Stimulated activated CD4-positive, alpha-beta T cell treated with anti-CD3 and anti-CD28 coated beads, TNF-alpha, amount 100 ng/mL, for 1 hour (primary cell): ENCODE data around the gene RNF212B.
"Not testable (repeated sequence)": the region's sequence is repeated elsewhere in the genome, so short reads cannot be mapped to it uniquely, and the experiment has no call there.

Experiments
- DNase-seq, 3 donors: peaks; one replicate each; pipeline ENCODE4 v3.0.0-alpha.2; 2020; ENCODE audit warnings: low read depth in 3 of 3, low spot score in 1 of 3

Gene RNF212B

DNA sequence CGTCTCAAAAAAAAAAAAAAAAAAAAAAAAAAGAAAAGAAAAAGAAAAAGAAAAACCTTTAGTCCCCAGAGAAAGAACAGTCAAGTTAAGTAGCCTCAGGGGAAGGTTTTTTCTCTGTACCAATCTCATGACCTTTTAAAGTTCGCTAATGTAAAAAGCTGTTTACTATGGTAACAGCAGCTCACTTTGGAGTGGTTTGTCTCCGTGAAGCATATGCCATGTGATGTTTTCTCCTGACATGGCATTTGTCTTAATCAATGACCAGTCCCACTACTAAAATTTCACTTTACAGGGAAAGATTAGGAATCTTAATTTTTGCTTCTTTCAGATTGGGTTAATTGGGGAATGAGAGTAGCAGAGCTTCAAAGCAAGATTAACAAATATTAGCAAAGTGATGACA, 4.3 kb downstream of the RNF212B start:
- DNase-seq = no peak

GRCh38 chr14:23243066-23243465, 5.3 kb downstream of the RNF212B start:
- DNase-seq = no peak

- DNase-seq = no peak
These were observed 7.5 kb downstream of the RNF212B start for GRCh38 chr14:23245282-23245681.

- DNase-seq = no peak
These were observed 10.9 kb downstream of the RNF212B start for GRCh38 chr14:23248601-23249000.

DNA sequence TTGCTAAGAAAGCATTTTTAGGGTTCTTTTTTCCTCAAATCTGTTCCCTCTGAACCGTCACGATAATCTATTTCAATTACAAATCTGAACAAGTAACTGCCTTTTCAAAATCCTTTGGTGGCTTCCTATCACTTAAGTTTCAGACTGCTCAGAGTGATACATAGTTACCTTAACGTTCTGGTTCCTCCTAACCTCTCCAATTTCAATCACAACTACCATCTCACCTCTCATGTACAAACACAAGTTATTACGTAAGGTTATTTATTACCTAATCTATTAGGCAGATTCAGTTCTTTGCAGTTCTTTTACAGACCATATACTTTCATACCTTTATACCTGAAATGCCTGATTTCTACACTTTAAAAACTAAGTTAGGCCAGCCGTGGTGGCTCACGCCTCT, 12.1 kb downstream of the RNF212B start:
- DNase-seq = no peak

DNA sequence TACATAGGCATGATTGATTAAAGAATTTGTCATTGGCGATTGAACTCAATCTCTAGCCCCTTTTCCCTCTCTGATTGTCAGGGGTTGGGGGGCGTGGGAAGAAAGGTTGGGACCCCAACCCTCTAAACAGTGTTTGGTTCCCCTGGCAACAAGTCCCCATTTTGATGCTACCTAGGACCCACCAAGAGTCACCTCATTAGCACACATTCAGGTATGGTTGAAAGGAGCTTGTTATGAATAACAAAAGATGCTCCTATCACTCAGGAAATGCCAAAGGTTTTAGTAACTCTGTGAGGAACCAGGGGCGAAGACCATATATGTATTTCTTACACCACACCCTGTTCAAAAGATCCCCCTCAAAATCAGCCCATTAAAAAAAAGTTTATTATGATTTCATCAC, 14.3 kb downstream of the RNF212B start:
- DNase-seq = no peak

DNA sequence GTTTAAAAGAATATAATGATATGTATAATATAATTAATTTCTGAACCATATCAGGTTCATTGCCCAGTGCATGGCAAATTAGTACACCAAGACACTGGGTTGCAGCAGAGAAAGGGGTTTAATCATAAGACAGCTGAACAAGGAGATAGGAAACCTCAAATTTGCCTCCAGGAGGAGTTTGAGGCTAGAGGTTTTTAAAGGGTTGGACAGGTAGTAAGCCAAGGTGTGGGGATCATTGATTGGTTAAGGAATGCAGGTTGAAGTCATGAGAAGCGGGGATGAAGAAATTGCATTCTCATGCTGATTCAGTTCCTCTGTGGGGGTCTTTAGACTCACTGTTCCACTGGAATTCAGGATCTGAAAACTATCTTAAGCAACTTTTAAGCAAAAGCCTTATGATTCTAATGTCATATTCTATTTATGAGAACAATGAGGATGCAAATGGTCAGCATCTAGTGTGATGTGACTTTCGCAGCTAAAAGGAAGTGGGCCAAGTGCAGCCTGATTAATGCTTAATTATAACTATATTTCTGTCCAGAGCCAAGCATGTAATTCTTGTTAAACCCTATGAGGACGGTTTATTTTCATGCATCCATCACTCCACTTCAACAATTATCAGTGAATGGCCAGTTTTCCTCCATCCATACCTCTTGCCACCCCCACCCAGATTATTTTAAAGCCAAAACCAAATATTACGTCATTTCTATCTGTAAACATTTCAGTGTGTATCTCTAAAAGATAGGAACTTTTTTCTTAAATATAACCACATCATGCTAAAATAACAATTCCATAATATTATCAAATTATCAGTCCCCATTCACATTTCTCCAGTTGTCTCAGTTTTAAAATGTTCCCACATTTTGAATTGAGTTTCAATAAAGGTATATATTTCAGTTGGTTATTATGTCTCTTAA, 14.9 kb downstream of the RNF212B start:
- DNase-seq = no peak

DNA sequence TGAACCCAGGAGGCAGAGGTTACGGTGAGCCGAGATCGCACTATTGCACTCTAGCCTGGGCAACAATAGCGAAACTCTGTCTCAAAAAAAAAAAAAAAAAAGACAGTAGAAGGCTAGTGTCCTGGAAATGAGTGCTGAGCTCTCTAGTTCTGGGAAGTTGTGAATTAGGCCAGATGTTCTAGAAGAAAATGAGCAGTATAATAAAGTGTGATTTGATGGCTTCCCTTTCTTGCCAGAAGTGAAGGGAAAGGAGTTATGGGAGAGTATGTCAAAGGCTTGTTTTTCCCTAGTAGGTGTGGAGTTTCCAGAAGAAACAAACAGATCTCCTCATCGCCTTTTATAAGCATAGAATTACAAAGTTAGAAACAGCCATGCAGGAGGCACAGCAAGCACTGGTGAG, 20.5 kb downstream of the RNF212B start:
- DNase-seq = no peak

DNA sequence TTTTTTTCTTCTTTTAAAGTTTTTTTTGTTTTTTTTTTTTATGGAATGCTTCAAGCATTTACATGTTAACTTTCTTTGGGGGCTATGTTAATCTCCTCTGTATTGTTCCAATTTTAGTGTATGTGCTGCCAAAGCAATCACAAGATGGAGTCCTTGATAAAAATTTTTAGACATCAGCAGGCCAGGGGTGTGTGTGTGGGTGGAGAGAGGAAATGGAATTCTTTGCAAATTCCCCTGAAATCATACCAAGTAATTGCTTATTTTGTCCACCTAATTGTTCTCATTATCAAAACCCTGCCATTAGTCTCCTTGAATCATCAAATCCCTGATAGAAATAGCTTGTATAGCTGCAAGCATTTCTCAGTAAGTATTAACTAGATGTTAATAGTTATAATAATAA, 21.7 kb downstream of the RNF212B start:
- no peak for DNase-seq

DNA sequence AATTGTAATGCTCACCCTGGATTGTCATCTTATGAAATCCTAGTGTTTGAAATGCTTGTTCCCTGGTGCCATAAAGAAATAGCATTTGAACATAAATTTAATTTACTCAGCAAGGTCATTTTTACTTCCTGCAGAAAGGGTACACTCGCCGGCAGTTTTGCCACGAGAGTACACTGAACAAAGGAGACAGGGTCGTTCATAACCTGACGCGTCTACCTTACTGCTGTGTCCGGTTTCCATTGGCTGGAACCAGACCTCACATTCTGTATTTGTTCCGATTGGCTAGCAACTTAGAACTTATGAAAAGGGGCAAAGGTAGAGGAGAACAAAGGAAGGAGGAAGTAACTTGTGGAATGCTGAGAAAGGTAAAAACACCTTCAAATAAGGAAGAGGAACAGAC, 23.1 kb downstream of the RNF212B start:
- DNase-seq = not testable (repeated sequence)

GRCh38 chr14:23269193-23269592, 31.5 kb downstream of the RNF212B start:
- no peak for DNase-seq

GRCh38 chr14:23275412-23275811, 37.7 kb downstream of the RNF212B start:
- no peak for DNase-seq

DNA sequence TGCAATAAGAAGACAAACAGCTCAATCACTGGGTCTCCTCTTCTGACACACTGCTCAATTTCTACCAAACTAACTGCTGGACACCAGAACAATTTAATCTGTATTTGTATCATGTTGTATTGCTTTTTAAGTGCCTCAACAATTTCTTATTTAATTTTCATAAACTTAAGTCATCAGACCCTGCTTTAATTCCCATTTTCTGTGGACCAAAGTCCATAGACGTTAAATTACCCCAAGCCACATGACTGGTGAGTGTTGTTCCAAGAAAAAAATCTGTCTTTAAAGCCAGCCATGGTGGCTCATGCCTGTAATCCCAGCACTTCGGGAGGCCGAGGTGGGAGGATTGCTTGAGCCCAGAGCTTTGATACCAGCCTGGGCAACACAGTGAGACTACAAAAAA, 39.5 kb downstream of the RNF212B start:
- DNase-seq = no peak

DNA sequence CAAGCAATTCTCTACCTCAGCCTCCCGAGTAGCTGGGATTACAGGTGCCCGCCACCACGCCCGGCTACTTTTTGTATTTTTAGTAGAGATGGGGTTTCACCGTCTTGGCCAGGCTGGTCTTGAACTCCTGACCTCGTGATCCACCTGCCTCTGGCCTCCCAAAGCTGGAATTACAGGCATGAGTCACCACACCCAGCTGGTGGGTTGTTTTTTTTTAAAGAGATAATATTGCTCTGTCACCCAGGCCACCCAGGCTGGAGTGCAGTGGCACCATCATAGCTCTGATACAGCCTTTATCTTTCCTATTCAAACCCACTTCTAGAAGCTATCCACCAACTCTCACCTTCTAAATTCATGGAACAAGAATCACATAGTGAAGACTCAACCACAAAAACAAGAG, 40.2 kb downstream of the RNF212B start:
- not testable (repeated sequence) for DNase-seq

DNA sequence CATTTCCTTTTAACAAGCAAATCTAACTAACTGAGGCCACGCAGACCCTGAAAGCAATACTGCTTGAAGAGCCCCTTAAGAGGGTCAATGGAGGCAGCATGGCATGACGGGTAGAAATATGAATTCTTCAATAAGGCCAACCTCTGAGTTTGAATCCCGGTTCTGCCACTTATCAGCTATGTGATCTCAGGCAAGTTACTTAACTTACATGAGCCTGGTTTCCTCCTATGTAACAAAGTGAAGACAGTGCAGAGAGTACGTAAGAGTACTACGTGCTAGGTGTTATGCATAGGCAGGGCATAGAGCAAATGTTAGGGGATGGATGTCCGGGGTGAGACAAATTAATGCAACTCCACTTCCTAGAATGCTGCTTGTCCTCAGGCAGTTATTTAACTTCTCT, 43.5 kb downstream of the RNF212B start:
- DNase-seq = no peak

GRCh38 chr14:23284654-23285529, 47.2 kb downstream of the RNF212B start:
- no peak for DNase-seq

DNA sequence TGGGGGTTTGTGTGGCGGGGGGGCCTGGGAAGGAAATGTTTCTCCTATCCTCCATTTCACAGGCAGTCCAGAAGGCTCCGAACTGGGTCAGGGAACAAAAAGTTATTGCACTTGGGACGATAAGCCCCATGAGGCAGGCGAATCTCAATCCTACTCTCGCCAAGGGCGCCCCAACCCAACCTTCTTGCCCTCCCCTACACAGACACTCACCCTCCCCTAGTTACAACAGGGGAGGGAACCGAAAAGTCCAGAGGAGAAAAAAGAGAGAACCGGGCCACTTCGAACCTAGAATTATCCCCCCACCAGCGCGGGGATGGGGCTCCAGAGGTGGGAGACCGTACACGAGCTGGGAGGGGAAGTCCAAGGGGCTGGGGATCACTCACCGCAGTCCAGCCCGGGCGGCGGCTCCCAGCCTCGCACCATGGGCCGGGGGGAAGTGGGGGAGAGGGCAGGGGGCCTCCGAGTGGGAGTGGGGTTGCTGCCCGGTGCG, 47.8 kb downstream of the RNF212B start:
- DNase-seq = no peak

GRCh38 chr14:23286020-23286901, 48.5 kb downstream of the RNF212B start, which contains the start of gene HOMEZ:
HOMEZ (minus strand) TSS chr14:23286132; CDS start chr14:23285952, 180 bp downstream.
- peak; percentile 91 to 96 (median 91) for DNase-seq

DNA sequence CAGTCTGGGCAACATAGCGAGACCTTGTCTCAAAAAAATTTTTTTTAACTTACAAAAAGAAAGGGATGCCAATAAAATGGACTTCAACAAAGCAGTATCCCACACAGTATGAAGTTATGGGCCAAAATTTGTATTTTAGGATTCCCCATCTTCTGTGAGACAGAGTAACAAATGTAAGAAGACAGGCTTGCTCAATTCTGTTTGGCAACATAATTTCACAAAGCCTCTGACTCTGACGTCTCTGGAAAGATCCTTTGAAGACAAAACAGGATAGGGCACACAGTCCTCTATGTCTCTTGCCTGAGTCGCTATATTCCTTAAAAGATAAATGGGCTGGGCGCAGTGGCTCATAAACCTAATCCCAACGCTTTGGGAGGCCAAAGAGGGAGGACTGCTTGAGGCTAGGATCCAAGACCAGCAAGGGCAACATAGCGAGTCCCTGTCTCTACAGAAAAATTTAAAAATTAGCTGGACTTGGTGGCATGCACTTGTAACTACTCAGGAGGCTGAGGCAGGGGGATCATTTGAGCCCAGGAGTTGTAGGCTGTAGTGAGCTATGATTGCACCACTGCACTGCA, 49.3 kb downstream of the RNF212B start:
- DNase-seq = no peak
